ENCODE data around the gene TMEM169. TPM values are rescaled to one million over a fixed set of nuclear protein-coding genes. Genes with fewer than 3 reads are reported as not detected.

TMEM169 gene
- total and polyA plus RNA-seq, 2 of the 4 experiments (the other 2 are of a cell fraction), result 0.15 to 0.54 TPM

GRCh38 chr2:216074794-216075193 lies 6.9 kb upstream of the TMEM169 start:
- H3K4me3 ChIP-seq (ENCODE audit: insufficient read depth, low read depth, low read length), result no peak overlapping the region
- H3K23ac ChIP-seq (ENCODE audit: low read depth, low read length), result no peak overlapping the region
- H3K9me3 ChIP-seq (ENCODE audit: control insufficient read depth, insufficient read depth, low read length), result no peaks in the 10 kb centered on the region
- no peak overlapping the region for H3K4ac ChIP-seq (ENCODE audit: low read depth, low read length)
- no peaks in the 10 kb centered on the region for H3K4me1 ChIP-seq (ENCODE audit: control insufficient read depth, insufficient read depth, low read length)
- dilution Hi-C loops (cut with HindIII; ENCODE audit: low sequenced_read_pairs, unreplicated experiment) (no loop called here), in situ Hi-C loops (cut with MboI; ENCODE audit: low sequenced_read_pairs) (no loop called here), intact Hi-C loops (cut with micrococcal nuclease) (no loop called here)
- POLR2A ChIA-PET (ENCODE audit: unreplicated experiment), result no interaction called here
- H4K8ac ChIP-seq (ENCODE audit: low read depth in 2 of 2, low read length in 2 of 2), result no peak overlapping the region
- H3K14ac ChIP-seq (replicated peaks; ENCODE audit: low read depth, low read length), result no peak overlapping the region
- H2AFZ ChIP-seq (replicated peaks; ENCODE audit: low read length, poor library complexity), result no peak overlapping the region
- H4K5ac ChIP-seq (ENCODE audit: low read depth, low read length), result no peak overlapping the region
- no peak overlapping the region for H2BK120ac ChIP-seq (ENCODE audit: low read depth, low read length)
- H3K27ac ChIP-seq (ENCODE audit: insufficient read depth, low read length), result no peak overlapping the region
- H3K9me1 ChIP-seq (ENCODE audit: insufficient read depth, low read length), result no peaks in the 10 kb centered on the region
- H2AK9ac ChIP-seq (replicated peaks; ENCODE audit: low read depth, low read length, poor library complexity), result no peak overlapping the region
- no peaks in the 10 kb centered on the region for H3K27me3 ChIP-seq (ENCODE audit: control insufficient read depth, insufficient read depth, low read length)
- H3K36me3 ChIP-seq (ENCODE audit: control insufficient read depth, insufficient read depth, low read length), result no peaks in the 10 kb centered on the region
- H2BK5ac ChIP-seq (ENCODE audit: low read depth, low read length, poor library complexity, severe bottlenecking), result no peak overlapping the region
- no peaks in the 10 kb centered on the region; a peak in 1 of 4 replicates for H3K79me1 ChIP-seq (ENCODE audit: low read depth in 1 of 2, low read length in 2 of 2)
- H3K18ac ChIP-seq (ENCODE audit: low read depth, low read length), result no peak overlapping the region
- no peak overlapping the region for H3K4me2 ChIP-seq (ENCODE audit: low read depth, low read length)
- no peak overlapping the region for H2BK15ac ChIP-seq (ENCODE audit: low read depth, low read length)
- TF ChIP-seq RAD21 (IDR thresholded peaks at IDR 0.05; ENCODE audit: low read length), result no peak
- TF ChIP-seq, protein P1, sequence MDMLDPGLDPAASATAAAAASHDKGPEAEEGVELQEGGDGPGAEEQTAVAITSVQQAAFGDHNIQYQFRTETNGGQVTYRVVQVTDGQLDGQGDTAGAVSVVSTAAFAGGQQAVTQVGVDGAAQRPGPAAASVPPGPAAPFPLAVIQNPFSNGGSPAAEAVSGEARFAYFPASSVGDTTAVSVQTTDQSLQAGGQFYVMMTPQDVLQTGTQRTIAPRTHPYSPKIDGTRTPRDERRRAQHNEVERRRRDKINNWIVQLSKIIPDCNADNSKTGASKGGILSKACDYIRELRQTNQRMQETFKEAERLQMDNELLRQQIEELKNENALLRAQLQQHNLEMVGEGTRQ (IDR thresholded peaks at IDR 0.05; ENCODE audit: low read depth, low read length), result no peak
- TF ChIP-seq RCOR1 (IDR thresholded peaks at IDR 0.05; ENCODE audit: insufficient replicate concordance, low read length), result no peak
- TF ChIP-seq MAFK (IDR thresholded peaks at IDR 0.05; ENCODE audit: low read depth, low read length), result no peak
- TF ChIP-seq CEBPB (IDR thresholded peaks at IDR 0.05; ENCODE audit: low read depth, low read length), result no peak
- TF ChIP-seq SMC3 (IDR thresholded peaks at IDR 0.05; ENCODE audit: low read depth, low read length), result no peak
- TF ChIP-seq FOS (IDR thresholded peaks at IDR 0.05; ENCODE audit: low read depth, low read length), result no peak
- no peak for TF ChIP-seq RFX5 (IDR thresholded peaks at IDR 0.05; ENCODE audit: low read depth, low read length)
- no peak for TF ChIP-seq CTCF (conservative IDR thresholded peaks at IDR 0.05; ENCODE audit: low read depth, low read length)
- TF ChIP-seq, protein P2, sequence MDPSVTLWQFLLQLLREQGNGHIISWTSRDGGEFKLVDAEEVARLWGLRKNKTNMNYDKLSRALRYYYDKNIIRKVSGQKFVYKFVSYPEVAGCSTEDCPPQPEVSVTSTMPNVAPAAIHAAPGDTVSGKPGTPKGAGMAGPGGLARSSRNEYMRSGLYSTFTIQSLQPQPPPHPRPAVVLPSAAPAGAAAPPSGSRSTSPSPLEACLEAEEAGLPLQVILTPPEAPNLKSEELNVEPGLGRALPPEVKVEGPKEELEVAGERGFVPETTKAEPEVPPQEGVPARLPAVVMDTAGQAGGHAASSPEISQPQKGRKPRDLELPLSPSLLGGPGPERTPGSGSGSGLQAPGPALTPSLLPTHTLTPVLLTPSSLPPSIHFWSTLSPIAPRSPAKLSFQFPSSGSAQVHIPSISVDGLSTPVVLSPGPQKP (IDR thresholded peaks at IDR 0.05; ENCODE audit: borderline replicate concordance, low read depth, low read length), result no peak
- no peak for TF ChIP-seq MXI1 (IDR thresholded peaks at IDR 0.05; ENCODE audit: borderline replicate concordance, low read depth, low read length)
- TF ChIP-seq NFE2L2 (IDR thresholded peaks at IDR 0.05; ENCODE audit: low read depth, low read length), result no peak
- no peak for TF ChIP-seq MAZ (IDR thresholded peaks at IDR 0.05; ENCODE audit: borderline replicate concordance, low read depth, low read length)
- no peak for TF ChIP-seq CHD1 (IDR thresholded peaks at IDR 0.05; ENCODE audit: low read depth, low read length)
- TF ChIP-seq POLR2A (IDR thresholded peaks at IDR 0.05; ENCODE audit: low read depth, low read length), result no peak
- TF ChIP-seq BHLHE40 (IDR thresholded peaks at IDR 0.05; ENCODE audit: low read depth, low read length), result no peak
- ATAC-seq (ENCODE audit: low read depth), result no peak
- H3K9ac ChIP-seq (ENCODE audit: low read depth, low read length), result no peak overlapping the region
- no peak overlapping the region for H2BK20ac ChIP-seq (ENCODE audit: low read depth, low read length)
- no TSS peak for BruUV-seq (replicated peaks)
- no peak overlapping the region for H2AK5ac ChIP-seq (ENCODE audit: low read depth, low read length)
- H4K20me1 ChIP-seq (ENCODE audit: insufficient read depth, low read length), result no peaks in the 10 kb centered on the region
- H3K56ac ChIP-seq (ENCODE audit: extremely low read depth, insufficient read depth, low read length), result no peak overlapping the region
- WGBS, 2 experiments (ENCODE audit: extremely low coverage in 2 of 2, insufficient read length in 1 of 2), result no CpG with 5 or more reads among the region's 1 CpG
- DNase-seq, result no peak
- no peak overlapping the region for H4K91ac ChIP-seq (ENCODE audit: insufficient read depth, low read depth, low read length)
- CTCF ChIA-PET, result interaction anchor here (0.5 kb wide), 1 partner anchor 25 kb away, joined by 5 read pairs; no protein-coding TSS in a partner anchor
